ENCODE measurements around the gene OTULIN. TPM values are rescaled to one million over a fixed set of nuclear protein-coding genes. Genes with fewer than 3 reads are reported as not detected.

Gene OTULIN
- total and polyA plus RNA-seq, 7 donors: 2.3 to 20.4 (median 12.4) TPM

GRCh38 chr5:14665949-14666348 lies 1.4 kb downstream of the OTULIN start:
- TF ChIP-seq CTCF (IDR thresholded peaks at IDR 0.05): no peak
- ATAC-seq: no peak
- Histone ChIP-seq H3K4me3 (peak overlapping the region; percentile 85), H3K9me3 (no peaks in the 10 kb centered on the region), H3K27ac (peak overlapping the region; percentile 94), H3K4me1 (peaks cover 25% of the 10 kb centered on the region), H3K36me3 (ENCODE audit: insufficient read depth in 1 of 2, low read depth in 1 of 2) (no peaks in the 10 kb centered on the region), H3K27me3 (ENCODE audit: insufficient read depth in 3 of 3, low read length in 2 of 3) (no peaks in the 10 kb centered on the region)
- DNase-seq: no peak
- intact Hi-C loops (cut with DNase I): no loop called here
- 15 to 21% (median 18%) methylated on average over 7 of the region's 7 CpGs for WGBS, 3 donors

GRCh38 chr5:14666357-14666756 lies 1.8 kb downstream of the OTULIN start:
- peaks cover 25% of the 10 kb centered on the region for H3K4me1 ChIP-seq
- TF ChIP-seq CTCF (IDR thresholded peaks at IDR 0.05): no peak
- H3K9me3 ChIP-seq: no peaks in the 10 kb centered on the region
- 54 to 74% (median 62%) methylated on average over 2 of the region's 2 CpGs for WGBS, 3 donors
- H3K36me3 ChIP-seq (ENCODE audit: insufficient read depth in 1 of 2, low read depth in 1 of 2): no peaks in the 10 kb centered on the region
- DNase-seq (no peak), ATAC-seq (no peak)
- H3K27ac ChIP-seq: no peak overlapping the region
- intact Hi-C loops (cut with DNase I): no loop called here
- no peaks in the 10 kb centered on the region for H3K27me3 ChIP-seq (ENCODE audit: insufficient read depth in 3 of 3, low read length in 2 of 3)
- peak overlapping the region; percentile 85 for H3K4me3 ChIP-seq

- ATAC-seq: no peak
- intact Hi-C loops (cut with DNase I): no loop called here
- no peak overlapping the region for H3K27ac ChIP-seq
Observed at GRCh38 chr5:14667290-14667689, 2.8 kb downstream of the OTULIN start.

GRCh38 chr5:14667770-14668169 lies 3.3 kb downstream of the OTULIN start:
- intact Hi-C loops (cut with DNase I): no loop called here
- 91 to 96% (median 94%) methylated on average over 1 of the region's 1 CpG for WGBS, 3 donors
- no peak for ATAC-seq
- H3K9me3 ChIP-seq: no peaks in the 10 kb centered on the region
- H3K4me3 ChIP-seq: no peak overlapping the region
- TF ChIP-seq CTCF (IDR thresholded peaks at IDR 0.05): no peak
- no peak overlapping the region for H3K27ac ChIP-seq
- no peaks in the 10 kb centered on the region for H3K36me3 ChIP-seq (ENCODE audit: insufficient read depth in 1 of 2, low read depth in 1 of 2)
- no peaks in the 10 kb centered on the region for H3K27me3 ChIP-seq (ENCODE audit: insufficient read depth in 3 of 3, low read length in 2 of 3)
- H3K4me1 ChIP-seq: peaks cover 25% of the 10 kb centered on the region
- no peak for DNase-seq

More at GRCh38 chr5:14667290-14667689, 2.8 kb downstream of the OTULIN start:
- WGBS, 3 donors: 82 to 84% (median 84%) methylated on average over 8 of the region's 8 CpGs
- TF ChIP-seq CTCF (IDR thresholded peaks at IDR 0.05): no peak
- H3K9me3 ChIP-seq: no peaks in the 10 kb centered on the region
- no peaks in the 10 kb centered on the region for H3K36me3 ChIP-seq (ENCODE audit: insufficient read depth in 1 of 2, low read depth in 1 of 2)
- no peaks in the 10 kb centered on the region for H3K27me3 ChIP-seq (ENCODE audit: insufficient read depth in 3 of 3, low read length in 2 of 3)
- peaks cover 25% of the 10 kb centered on the region for H3K4me1 ChIP-seq
- no peak overlapping the region for H3K4me3 ChIP-seq
- no peak for DNase-seq

GRCh38 chr5:14668181-14668591 lies 3.7 kb downstream of the OTULIN start:
- Histone ChIP-seq H3K27me3 (ENCODE audit: insufficient read depth in 3 of 3, low read length in 2 of 3) (no peaks in the 10 kb centered on the region), H3K27ac (no peak overlapping the region), H3K36me3 (ENCODE audit: insufficient read depth in 1 of 2, low read depth in 1 of 2) (no peaks in the 10 kb centered on the region), H3K4me1 (peaks cover 25% of the 10 kb centered on the region), H3K4me3 (no peak overlapping the region), H3K9me3 (no peaks in the 10 kb centered on the region)
- 70 to 81% (median 77%) methylated on average over 5 of the region's 5 CpGs for WGBS, 3 donors
- DNase-seq (no peak), ATAC-seq (no peak)
- TF ChIP-seq CTCF (IDR thresholded peaks at IDR 0.05): no peak
- intact Hi-C loops (cut with DNase I): no loop called here

Measured in psoas muscle (tissue), 8 donors.